Pulmonary artery endothelial cell (primary cell): Measurements from ENCODE around the gene COL15A1. TPM values are rescaled to one million over a fixed set of nuclear protein-coding genes. Genes with fewer than 3 reads are reported as not detected.
"Not testable (repeated sequence)": the region's sequence is repeated elsewhere in the genome, so short reads cannot be mapped to it uniquely, and the experiment has no call there.

Experiments
- DNase-seq: peaks from one replicate; pipeline ENCODE4 v3.0.0-alpha.2; 2011; ENCODE audit warnings: low read depth, low spot score
- total RNA-seq: library from RNA; depleted of rRNA; stranded (reverse); fragments of >200 nt; gene quantifications from 2 replicates; pipeline ENCODE4 v1.2.3, GENCODE V29; 2014

COL15A1 gene
- total RNA-seq, 1 donor from 2014 or later: not detected

DNA sequence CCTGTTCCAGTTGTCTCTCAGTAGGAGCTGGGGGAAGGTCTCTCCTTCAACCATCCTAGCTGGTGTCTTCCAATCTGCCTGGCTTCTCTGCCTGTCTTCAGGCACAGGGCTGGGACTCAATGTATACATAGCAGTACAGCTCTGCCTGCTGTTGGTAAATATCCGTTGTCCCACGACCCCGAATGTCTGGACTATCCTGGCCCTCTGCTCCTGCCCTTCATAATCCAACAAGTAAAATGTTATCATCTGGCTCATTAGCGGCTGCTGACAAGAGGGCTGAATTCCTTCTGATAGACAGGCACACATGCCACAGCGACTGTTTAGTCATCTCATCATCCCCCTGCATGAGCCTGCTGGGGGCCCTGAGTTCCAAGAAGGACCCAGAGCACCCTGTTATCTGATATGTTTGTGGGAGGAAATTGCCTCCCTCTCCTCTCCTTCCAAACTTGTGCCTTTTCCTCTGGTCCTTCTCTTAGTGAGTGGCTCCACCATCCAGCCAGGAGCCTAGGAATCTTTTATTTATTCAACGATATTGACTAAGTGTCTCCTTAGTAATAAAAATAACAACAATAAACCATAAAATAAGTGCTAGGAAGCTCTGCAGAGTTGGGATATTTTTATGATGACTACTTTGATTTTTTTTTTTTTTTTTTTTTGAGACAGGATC lies 131.7 kb downstream of the COL15A1 start:
- DNase-seq: no peak

DNA sequence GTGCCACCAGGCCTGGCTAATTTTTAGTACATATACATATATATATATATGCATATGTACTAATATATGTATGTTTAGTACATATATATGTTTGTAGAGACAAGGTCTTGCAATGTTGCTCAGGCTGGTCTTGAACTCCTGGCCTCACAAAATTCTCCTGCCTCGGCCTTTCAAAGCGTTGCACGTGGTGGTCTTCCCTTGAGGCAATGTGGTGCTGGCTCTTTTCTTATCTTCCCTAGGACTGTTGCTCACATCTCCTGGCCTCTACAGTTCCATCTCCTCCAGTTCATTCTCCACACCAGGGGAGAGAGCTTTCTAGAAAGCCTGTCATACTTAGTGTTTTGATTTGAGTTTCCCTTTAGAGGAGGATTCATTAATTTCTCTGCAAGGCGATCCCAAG lies 132.3 kb downstream of the COL15A1 start:
- DNase-seq: no peak

DNA sequence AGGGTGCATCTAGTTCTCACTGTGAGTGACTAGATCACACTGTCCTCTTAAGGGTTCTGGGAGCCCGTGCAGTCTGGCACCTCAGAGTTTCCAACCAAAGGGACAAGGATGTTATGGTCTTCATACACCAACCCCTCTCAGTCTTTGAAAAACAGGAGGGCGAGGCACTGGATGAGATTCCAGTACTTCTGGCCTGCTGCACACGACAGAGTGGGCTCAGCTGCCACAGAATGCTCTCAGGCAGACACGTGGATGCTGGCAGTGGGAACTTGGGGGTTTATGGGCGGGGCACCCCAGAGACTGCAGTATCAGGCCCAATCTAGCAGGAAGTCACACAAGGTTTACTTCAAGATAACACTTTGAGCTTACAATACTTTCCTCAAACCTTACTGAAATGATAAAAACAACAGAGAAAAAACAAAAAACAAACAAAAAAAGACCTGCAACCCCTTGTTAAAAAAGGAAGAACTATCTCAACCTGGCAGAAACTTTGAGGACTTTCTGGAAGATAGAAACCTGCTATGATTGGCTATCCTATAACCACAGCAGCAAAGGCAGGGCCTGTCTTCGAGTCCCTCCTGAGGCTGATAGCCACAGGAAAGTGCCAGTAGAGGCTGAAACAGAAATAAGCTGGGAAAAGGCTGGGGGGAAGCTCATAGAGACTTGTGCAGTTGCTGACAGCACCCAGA lies 132.9 kb downstream of the COL15A1 start:
- no peak for DNase-seq

DNA sequence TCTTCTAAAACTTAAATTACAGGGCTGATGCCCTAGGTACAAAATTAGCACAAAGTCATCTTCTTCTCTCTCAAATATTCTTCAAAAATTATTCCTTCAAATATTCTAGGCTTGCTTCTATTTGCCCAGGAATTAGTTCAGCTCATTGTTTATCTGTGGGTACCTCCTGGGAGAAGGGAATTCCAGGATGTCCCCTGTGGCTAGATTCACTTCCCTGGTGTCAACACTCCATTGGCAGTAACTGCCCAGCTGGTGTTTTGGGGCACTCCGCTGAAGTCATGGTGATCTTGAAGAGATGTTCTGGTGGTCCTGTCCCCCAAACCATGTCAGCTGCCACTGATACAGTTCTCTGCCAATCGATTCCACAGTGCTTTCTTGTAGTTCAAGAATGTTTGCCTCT lies 135.0 kb downstream of the COL15A1 start:
- no peak for DNase-seq

DNA sequence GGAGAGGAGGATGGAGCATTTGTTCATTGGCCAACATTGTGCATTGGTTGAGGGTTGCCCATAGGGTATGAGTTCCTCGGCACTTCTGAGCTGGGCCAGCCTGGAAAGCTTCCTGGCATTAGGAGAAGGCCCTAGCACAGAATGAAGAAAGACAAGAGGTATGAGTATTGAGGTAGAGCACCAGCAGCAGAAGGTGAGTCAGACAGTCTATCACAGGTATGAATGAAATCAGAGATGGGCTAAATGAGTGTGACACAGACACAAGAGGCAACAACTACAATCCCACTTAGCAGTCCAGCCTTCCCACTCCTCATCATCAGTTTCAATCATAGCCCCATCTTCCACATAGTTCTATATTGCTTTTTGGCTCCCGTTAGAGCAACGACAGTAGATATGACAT lies 135.8 kb downstream of the COL15A1 start:
- no peak for DNase-seq

DNA sequence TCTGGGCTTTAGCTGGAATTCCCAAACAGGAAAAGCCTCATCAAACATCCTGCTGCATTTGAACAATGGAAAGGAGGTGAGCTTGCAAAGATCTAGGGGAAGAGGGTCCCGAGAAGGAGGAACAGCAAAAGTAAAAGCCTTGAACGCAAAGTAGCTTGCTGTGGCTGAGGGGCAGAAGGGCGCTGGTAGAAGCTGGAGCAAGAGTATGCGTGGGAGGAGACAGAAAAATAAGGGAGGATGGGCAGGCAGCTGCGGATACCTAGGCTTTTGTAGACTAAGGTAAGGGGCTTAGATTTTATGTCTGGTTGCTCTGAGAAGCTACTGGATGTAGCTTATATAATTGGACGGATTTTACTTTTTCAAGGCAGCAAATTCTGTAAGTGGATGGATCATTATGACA lies 139.3 kb downstream of the COL15A1 start:
- DNase-seq: no peak

DNA sequence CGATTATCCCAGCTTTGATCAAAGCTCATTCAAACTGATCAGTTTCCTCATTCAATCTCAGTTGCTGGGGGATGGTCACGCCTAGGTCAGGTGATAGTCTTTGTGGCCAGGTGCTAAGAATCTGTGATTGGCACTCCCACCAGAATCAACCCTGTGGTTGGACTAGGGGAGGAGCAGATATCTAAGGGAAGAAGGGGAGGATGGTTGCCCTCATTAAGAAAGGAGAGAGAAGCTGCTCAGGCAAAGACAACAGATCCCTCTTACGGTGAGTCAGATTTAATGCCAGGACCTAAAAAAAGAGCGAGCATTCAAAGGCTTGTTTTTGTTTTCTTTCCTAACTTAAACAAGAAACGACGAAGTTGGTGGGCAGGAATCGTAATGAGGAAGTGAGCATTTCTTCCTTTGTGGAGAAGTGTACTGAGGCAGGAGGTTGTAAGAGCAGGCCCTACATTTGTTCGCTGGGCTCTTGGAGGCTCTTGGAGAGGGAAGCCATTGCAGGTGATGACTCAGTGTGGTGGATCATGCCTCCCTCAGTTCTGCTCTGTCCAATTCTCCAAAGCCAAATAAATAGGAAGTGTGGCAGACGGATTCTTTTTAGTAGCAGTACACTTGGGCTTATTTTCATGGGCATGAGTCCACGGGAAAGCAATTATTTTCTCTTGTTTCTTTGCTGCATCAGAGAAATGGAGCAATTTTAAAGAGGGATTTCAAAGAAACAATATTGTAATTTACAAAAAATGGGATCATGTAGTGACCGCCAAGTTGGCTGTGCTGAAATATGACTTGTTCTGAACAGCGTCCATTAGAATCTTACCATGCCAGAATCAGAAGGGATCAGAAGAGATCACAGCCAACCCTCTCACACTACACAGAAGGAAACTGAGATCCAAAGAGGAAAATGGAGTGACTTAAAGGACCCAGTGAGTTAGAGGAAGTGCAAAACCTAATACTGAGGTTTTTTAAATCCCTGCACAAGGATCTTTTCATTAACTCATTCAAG lies 142.5 kb downstream of the COL15A1 start:
- no peak for DNase-seq

DNA sequence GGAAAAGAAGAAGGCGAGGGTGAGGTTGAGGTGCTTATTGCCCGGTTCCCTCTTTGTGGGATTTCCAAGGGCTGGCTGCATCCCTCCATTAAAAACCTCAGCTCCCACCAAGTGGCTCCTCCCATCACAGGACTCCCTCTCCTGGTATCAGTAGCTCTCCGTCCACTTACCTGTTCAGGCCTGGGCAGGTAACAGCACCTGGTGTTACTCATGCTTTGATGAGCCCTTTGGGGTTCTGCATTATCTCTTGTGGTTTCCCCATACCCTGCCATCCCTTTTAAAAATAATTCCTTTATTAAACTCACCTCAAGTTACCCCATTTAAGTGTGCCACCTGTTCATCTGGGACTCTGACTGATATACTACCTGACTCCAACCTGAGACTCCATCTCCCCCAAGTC lies 143.8 kb downstream of the COL15A1 start:
- DNase-seq: no peak

DNA sequence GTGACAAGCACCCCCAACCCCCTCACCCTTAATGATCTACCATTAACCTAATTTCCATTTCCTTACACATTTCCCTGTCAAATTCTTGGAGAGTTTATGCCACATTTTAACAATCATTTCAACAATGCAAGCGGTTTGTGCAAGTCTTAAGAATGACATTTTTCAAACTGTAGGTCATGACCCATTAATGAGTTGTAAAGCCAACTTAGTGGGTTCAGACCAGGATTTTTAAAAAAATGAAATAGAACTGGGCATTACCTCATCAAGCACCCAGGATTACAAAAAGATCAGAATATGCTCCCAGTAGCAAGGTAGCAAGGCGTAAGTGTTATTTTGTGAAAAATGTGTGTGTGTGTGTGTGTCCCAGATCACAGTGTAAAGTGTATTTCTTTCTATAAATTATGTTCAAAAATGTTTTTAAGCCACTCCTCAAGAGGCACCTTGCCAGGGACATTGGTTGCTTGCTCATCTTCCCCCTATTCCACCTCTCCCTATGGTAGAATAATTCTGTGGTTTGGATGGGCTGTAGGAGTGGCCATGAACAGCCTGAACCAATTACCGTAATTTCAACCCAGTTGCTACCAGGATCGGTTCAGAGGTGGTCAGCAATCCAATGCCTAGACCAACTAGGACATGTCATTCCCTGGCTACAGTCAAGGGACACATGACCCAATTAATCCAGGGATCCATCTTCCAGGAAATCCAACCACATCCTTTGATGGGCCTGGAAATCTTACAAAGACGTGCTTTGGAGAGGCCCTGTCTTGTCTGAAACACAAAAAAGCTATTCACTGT lies 146.8 kb downstream of the COL15A1 start:
- no peak for DNase-seq

DNA sequence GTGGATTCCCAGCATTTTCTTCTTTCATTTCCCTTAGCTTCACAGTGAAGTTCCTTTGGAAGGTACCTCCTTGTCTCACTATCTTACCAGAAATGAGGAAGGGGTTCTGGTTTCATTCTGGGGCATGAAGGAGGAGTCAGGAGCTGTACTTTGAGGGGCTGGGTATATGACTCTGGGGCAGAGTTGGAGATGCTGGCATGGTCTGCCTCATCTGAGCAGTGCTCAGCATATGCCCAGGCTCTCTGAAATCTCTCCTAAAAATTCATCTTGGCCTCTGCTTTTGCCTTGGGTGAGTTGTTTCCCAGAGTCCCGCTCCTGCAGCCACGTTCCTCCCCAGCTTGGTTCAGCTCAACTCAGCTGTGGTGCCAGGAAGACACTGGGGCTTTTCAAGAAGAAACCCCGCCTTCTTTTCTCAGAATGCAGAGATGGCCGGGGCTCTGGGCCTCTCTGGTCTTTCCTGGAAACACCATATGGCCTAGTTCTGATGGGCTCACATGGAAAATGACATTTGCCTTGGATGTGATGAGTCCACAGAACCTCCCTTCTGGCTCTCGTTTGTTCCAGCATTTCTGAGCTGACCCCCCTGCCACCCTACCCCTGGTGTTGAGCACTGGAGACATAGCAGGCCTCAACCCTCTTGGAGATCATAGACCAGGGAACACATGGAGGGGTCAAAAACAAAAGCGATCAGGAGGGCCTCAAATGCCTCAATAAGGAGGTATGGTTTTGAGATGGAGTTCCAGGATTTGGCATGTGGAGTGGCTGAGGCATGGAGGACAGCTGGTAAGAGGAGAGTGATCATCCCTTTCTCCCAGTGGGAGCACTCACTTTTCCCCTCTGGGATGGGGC lies 149.2 kb downstream of the COL15A1 start:
- no peak for DNase-seq

DNA sequence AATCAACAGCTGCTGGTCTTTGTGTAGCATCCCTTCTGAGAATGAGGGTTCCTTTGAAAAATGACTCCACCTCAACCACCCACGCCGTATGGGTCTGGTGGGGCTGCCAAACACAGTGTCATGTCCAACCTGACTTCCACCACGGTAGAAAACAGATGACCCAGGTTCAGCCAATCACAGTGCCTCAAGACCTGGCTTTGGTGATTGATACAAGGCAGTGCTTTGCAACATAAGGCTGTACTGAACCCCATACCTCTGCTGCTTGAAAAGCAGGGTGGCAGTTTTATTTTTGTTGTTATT lies 149.7 kb downstream of the COL15A1 start:
- no peak for DNase-seq

DNA sequence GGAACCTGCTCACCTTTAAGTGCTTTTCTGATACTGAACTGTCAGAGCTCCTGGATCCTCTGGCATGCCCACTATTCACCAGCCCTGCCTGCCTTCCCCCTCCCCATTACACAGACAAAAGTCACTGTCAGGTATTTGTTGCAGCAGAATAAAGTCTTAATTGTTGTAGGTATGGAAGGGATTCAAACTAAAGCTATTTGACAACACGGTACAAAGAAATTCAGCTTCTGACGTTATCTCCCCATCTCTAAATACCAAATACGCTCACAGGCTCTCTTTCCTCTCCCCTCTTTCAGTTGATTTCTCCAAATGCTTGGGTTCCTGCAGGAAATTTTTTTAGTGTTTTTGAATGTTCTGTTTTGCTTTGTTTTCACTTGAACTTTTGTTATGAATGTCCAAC lies 151.9 kb downstream of the COL15A1 start:
- DNase-seq: no peak

DNA sequence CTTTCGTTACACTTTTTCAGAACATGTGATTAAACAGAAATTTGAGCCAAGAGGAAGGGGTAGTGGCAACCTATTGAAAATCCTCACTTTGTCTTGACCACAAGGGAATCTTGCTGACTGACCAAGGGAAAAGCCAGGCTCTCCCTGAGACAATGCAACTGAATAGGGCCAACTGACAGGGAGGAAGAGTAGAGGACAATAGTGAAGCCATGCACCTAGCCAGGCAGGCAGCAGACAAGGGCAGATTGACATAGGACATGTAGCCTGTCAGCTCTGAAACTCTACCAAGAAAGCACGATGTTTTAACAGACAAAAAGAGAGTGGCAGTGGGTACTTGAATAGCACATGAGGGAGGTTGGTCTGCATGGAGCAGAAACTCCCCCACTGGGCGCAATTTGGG lies 152.7 kb downstream of the COL15A1 start:
- no peak for DNase-seq

DNA sequence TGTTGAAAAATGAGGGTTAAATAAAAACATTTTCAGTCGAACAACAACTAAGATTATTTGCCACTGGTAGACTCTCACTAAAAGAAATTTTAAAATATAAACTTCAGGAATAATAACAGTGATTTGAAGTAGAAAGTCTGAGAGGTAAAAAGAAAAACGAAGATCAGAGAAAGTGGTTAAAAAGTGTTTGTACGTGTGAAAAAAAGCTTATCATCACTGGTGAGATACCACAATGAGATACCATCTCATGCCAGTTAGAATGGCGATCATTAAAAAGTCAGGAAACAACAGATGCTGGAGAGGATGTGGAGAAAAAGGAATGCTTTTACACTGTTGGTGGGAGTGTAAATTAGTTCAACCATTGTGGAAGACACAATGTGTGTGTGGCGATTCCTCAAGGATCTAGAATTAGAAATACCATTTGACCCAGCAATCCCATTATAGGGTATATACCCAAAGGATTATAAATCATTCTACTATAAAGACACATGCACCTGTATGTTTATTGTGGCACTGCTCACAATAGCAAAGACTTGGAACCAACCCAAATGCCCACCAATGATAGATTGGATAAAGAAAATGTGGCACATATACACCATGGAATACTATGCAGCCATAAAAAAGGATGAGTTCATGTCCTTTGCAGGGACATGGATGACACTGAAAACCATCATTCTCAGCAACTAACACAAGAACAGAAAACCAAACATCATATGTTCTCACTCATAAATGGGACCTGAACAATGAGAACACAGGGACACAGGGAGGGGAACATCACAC lies 156.3 kb downstream of the COL15A1 start:
- not testable (repeated sequence) for DNase-seq

DNA sequence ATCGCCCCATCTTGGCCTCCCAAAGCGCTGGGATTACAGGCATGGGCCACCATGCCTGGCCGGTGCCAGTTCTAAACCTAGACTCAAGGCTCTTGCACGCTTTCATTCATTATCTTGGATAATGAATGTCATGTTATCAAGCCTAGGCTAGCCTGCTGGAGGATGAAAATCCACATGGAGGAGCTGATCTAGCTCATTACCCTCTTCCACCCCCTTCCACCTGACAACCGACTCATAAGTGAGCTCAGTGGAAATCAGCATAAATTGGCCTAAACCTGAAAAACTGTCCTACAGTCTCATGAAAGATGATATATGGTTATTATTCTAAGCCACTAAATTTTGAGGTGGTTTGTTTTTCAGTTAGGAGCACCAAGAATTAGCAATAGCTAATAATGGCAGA lies 157.6 kb downstream of the COL15A1 start:
- no peak for DNase-seq

DNA sequence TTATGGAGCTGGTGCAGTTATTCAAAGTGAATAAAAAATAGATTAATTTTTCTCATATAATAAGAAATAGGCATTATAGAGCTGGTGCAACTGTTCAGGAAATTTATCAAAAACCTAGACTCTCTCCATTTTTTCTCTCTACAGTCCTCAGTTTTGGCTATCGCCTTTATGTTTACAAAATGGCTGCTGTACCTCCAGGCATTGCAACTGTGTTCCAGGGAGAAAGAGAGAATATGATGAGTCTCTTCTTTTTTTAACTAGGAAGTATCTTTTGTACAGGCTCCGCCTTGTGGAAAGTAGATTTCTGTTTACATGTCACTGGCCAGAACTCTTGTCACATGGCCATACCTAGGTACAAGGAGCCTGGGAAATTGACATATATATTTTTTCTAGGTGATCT lies 158.1 kb downstream of the COL15A1 start:
- DNase-seq: no peak

DNA sequence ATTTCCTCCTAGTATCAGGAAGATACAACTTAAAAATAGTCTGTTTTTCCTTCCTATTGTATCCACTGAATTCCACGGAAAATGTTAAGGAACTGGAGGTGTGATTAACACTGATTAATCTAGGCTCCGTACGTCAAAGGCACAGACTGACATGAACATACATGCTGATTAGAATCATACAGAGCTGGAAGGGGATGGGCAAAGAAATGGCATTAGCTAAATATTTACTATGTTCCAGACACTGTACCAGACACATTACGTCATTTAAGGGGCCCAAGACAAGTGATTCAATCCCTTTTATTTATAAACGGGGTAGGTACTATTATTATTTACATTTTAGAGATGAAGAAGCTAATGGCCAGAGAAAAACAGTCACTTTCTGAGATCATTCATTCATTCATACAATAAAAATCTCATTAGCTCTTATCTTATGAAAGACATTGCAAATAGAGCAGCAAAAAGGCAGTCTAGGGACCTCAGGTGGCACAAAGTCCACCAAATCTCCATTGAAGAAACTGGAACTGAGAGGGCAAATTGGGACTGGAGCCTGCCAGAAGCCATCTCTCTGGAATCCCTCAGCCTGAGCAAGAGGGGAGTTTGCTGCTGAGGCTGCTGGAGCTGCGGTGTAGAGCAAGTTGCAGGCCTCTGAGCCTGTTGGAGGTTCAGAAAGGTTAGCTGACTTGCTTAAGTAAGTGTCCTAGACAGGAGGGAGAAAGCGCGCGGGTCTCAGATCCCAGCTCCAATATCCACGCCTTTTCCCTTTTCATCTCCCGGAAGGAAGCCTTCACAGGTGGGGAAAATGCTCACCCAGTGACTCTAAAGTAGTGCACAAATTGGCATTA lies 159.6 kb downstream of the COL15A1 start:
- DNase-seq: no peak

DNA sequence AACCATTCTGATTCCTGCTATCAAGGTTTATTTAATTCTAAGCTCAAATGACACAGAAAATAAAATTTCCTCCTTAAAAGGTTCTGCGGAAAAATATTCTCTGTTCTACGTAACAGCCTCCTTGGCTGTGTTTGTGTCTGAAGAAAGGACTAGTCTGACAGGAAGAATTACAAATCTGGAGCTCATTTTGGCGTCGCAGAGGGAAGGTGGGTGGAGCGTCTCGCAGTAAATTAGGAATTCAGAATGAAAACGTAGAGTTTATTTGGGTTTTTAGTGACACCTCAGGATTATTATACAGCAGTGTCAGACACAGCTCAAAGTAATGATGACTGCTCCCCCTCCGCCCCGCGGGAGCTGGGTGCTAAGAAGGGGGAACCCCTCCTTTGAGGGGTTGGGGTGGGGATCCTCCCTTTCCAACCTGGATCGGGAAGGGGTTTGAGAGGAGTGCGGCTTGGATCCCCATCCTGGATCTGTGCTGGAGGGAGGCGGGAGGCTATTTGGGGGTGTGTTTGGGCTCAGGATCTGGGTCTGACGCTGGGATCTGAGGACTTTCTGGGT lies 160.3 kb downstream of the COL15A1 start:
- DNase-seq: no peak
